GM12872 (cell line): ENCODE results near the gene MLLT10.

Experiments
- CTCF ChIP-seq: IDR thresholded peaks from 3 replicates; pipeline ENCODE4 v1.5.1; 2011; ENCODE audit warnings: low read depth, mild to moderate bottlenecking, low read length, moderate library complexity; ENCODE audit not compliant: insufficient read depth

MLLT10 gene

GRCh38 chr10:21727452-21728168 is 193.6 kb downstream of the MLLT10 start:
- TF ChIP-seq CTCF: no peak

GRCh38 chr10:21728618-21729017 is 194.6 kb downstream of the MLLT10 start:
- no peak for TF ChIP-seq CTCF

- peak; percentile 82 for TF ChIP-seq CTCF
These were observed 198.2 kb downstream of the MLLT10 start for GRCh38 chr10:21732067-21732772.

GRCh38 chr10:21733710-21734109 is 199.7 kb downstream of the MLLT10 start:
- no peak for TF ChIP-seq CTCF

- no peak for TF ChIP-seq CTCF
These were observed 203.1 kb downstream of the MLLT10 start for GRCh38 chr10:21737106-21737505.

- TF ChIP-seq CTCF: no peak
These were observed 207.0 kb downstream of the MLLT10 start for GRCh38 chr10:21740989-21741388.

- TF ChIP-seq CTCF: no peak
These were observed 208.8 kb downstream of the MLLT10 start for GRCh38 chr10:21742740-21743412.
